Hepatocyte (in vitro differentiated cells): Measurements from ENCODE around the gene GAS2L1.

Experiments used
- CTCF ChIP-seq: fragments of 200-600 bp; sonication (generic); IDR thresholded peaks from 2 replicates; pipeline ENCODE4 v1.5.1; 2016; ENCODE audit warnings: antibody characterized with exemption, mild to moderate bottlenecking; ENCODE audit not compliant: poor library complexity
- EZH2 ChIP-seq: fragments of 200-600 bp; sonication (generic); IDR thresholded peaks from 2 replicates; pipeline ENCODE4 v1.6.1; 2016; ENCODE audit warnings: antibody characterized with exemption, mild to moderate bottlenecking, borderline replicate concordance
- EZH2phosphoT487 ChIP-seq: fragments of 200-600 bp; sonication (generic); IDR thresholded peaks from one replicate; pipeline ENCODE4 v1.6.1; 2018; ENCODE audit warnings: antibody characterized with exemption, mild to moderate bottlenecking, low read depth, moderate library complexity; ENCODE audit not compliant: unreplicated experiment, severe bottlenecking

DNA sequence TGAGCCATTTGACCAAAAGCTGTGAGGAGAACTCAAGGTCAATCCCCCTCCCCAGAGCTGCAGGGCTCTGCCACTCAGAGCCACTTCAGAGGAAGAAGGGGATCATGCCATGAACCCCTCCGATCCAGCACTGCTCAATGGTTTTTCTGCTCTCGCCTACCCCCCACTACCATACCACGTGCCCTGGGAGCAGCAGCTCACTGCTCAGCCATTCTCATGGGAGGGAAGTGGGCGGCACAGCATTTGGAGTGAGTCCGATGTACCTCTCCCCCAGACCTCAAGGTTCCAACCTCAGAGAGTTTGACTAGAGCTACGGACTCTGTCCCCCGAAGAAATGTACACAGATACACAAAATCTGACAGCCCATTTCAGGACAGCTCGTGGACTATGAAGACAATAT is 47.4 kb downstream of the GAS2L1 start:
- TF ChIP-seq CTCF, result no peak
- no peak for TF ChIP-seq EZH2phosphoT487
- TF ChIP-seq EZH2, result no peak
